SK-N-SH treated with all-trans-retinoic acid at 6 μM for 48 hours (cell line): ENCODE measurements around the gene PHACTR4.

Source experiments
- ATAC-seq: fragments of 200-7000 bp; cut with Tn5 transposase; 3 replicates; pipeline ENCODE4 v1.9.1; 2020; ENCODE audit warnings: mild to moderate bottlenecking, moderate library complexity
- ARNTL ChIP-seq: fragments of 450-650 bp; formaldehyde crosslinking; IDR thresholded peaks from 2 replicates; pipeline ENCODE4 v1.5.0; 2020; ENCODE audit warnings: low read depth, mild to moderate bottlenecking, moderate library complexity, borderline replicate concordance
- BACH2 ChIP-seq: fragments of 250-450 bp; sonication (Bioruptor Pico); IDR thresholded peaks from 2 replicates; pipeline ENCODE4 v1.9.0; 2021; ENCODE audit warnings: mild to moderate bottlenecking, borderline replicate concordance
- CSDC2 ChIP-seq: fragments of 250-450 bp; sonication (Bioruptor Pico); IDR thresholded peaks from 2 replicates; pipeline ENCODE4 v1.5.0; 2020; ENCODE audit warnings: mild to moderate bottlenecking, moderate library complexity
- ESRRG ChIP-seq: fragments of 250-450 bp; sonication (Bioruptor Pico); IDR thresholded peaks from 2 replicates; pipeline ENCODE4 v1.6.1; 2021; ENCODE audit warnings: mild to moderate bottlenecking
- ISL1 ChIP-seq: fragments of 250-450 bp; sonication (Bioruptor Pico); IDR thresholded peaks from 2 replicates; pipeline ENCODE4 v2.1.2; 2022; ENCODE audit warnings: mild to moderate bottlenecking, moderate library complexity
- OSR1 ChIP-seq: fragments of 250-450 bp; sonication (Bioruptor Pico); IDR thresholded peaks from 2 replicates; pipeline ENCODE4 v1.8.0; 2022; ENCODE audit warnings: moderate library complexity, mild to moderate bottlenecking, inconsistent platforms
- PPARA ChIP-seq: fragments of 250-450 bp; sonication (Bioruptor Pico); IDR thresholded peaks from 2 replicates; pipeline ENCODE4 v1.5.0; 2020; ENCODE audit warnings: mild to moderate bottlenecking, borderline replicate concordance
- RARB ChIP-seq: fragments of 250-450 bp; sonication (Bioruptor Pico); IDR thresholded peaks from 2 replicates; pipeline ENCODE4 v1.8.0; 2021; ENCODE audit warnings: mild to moderate bottlenecking, moderate library complexity
- SNAI2 ChIP-seq: fragments of 250-450 bp; sonication (Bioruptor Pico); IDR thresholded peaks from 2 replicates; pipeline ENCODE4 v1.5.0; 2020; ENCODE audit warnings: mild to moderate bottlenecking, moderate library complexity
- TCF4 ChIP-seq: fragments of 250-450 bp; sonication (Bioruptor Pico); IDR thresholded peaks from 2 replicates; pipeline ENCODE4 v1.8.0; 2021; ENCODE audit warnings: mild to moderate bottlenecking, moderate library complexity, borderline replicate concordance
- TOX ChIP-seq: fragments of 250-450 bp; sonication (Bioruptor Pico); IDR thresholded peaks from 2 replicates; pipeline ENCODE4 v1.8.0; 2021; ENCODE audit warnings: mild to moderate bottlenecking, moderate library complexity, borderline replicate concordance
- ZC3H10 ChIP-seq: fragments of 250-450 bp; sonication (Bioruptor Pico); IDR thresholded peaks from 2 replicates; pipeline ENCODE4 v1.5.1; 2021; ENCODE audit warnings: mild to moderate bottlenecking, moderate library complexity
- ZFP3 ChIP-seq: fragments of 250-450 bp; sonication (Bioruptor Pico); IDR thresholded peaks from 2 replicates; pipeline ENCODE4 v1.5.0; 2020; ENCODE audit warnings: mild to moderate bottlenecking, moderate library complexity
- ZFP30 ChIP-seq: fragments of 450-650 bp; formaldehyde crosslinking; IDR thresholded peaks from 2 replicates; pipeline ENCODE4 v1.5.0; 2022; ENCODE audit warnings: mild to moderate bottlenecking, moderate library complexity
- ZNF565 ChIP-seq: fragments of 450-650 bp; formaldehyde crosslinking; conservative IDR thresholded peaks from 2 replicates; pipeline ENCODE4 v1.5.0; 2020; ENCODE audit warnings: low read depth, mild to moderate bottlenecking, moderate library complexity
- ZNF70 ChIP-seq: fragments of 450-650 bp; formaldehyde crosslinking; IDR thresholded peaks from 2 replicates; pipeline ENCODE4 v1.5.0; 2020; ENCODE audit warnings: mild to moderate bottlenecking, moderate library complexity
- ZNF8 ChIP-seq: fragments of 450-650 bp; formaldehyde crosslinking; IDR thresholded peaks from 2 replicates; pipeline ENCODE4 v1.5.0; 2020; ENCODE audit warnings: mild to moderate bottlenecking, moderate library complexity
- TF ChIP-seq, protein P1 (sequence below): fragments of 250-450 bp; sonication (Bioruptor Pico); IDR thresholded peaks from 2 replicates; pipeline ENCODE4 v1.8.0; 2020; ENCODE audit warnings: mild to moderate bottlenecking, moderate library complexity, borderline replicate concordance
- TF ChIP-seq, protein P2 (sequence below): fragments of 250-450 bp; sonication (Bioruptor Pico); IDR thresholded peaks from 2 replicates; pipeline ENCODE4 v1.5.1; 2020; ENCODE audit warnings: low read depth, mild to moderate bottlenecking, moderate library complexity
- TF ChIP-seq, protein P3 (sequence below): fragments of 250-450 bp; sonication (Bioruptor Pico); IDR thresholded peaks from 2 replicates; pipeline ENCODE4 v1.5.1; 2021; ENCODE audit warnings: mild to moderate bottlenecking, moderate library complexity
- TF ChIP-seq, protein P4 (sequence below): fragments of 250-450 bp; sonication (Bioruptor Pico); IDR thresholded peaks from 2 replicates; pipeline ENCODE4 v1.8.0; 2021; ENCODE audit warnings: low read depth, mild to moderate bottlenecking, moderate library complexity, borderline replicate concordance
- TF ChIP-seq, protein P5 (sequence below): fragments of 250-450 bp; sonication (Bioruptor Pico); IDR thresholded peaks from 2 replicates; pipeline ENCODE4 v1.5.0; 2020; ENCODE audit warnings: mild to moderate bottlenecking, moderate library complexity

The PHACTR4 gene

DNA sequence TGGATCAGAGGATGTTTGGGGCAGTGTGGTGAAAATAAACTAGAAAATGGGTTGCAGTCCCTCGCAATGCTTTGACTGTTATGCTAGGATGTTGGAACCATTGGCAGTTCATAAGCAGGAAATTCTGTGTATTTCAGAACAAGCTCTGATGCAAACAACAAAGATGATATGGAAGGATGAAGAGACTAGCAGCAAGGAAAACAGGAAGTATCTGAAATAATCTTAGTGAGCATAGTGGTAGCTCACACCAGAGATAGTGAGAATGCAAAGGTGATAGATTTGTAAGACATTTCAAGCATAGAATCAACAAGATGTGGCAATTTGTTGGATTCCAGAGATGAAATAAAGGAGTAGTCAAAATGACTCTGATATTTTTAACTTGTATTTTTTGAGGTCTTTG, 125.2 kb downstream of the PHACTR4 start:
- no peak for ATAC-seq
- TF ChIP-seq, protein P1, sequence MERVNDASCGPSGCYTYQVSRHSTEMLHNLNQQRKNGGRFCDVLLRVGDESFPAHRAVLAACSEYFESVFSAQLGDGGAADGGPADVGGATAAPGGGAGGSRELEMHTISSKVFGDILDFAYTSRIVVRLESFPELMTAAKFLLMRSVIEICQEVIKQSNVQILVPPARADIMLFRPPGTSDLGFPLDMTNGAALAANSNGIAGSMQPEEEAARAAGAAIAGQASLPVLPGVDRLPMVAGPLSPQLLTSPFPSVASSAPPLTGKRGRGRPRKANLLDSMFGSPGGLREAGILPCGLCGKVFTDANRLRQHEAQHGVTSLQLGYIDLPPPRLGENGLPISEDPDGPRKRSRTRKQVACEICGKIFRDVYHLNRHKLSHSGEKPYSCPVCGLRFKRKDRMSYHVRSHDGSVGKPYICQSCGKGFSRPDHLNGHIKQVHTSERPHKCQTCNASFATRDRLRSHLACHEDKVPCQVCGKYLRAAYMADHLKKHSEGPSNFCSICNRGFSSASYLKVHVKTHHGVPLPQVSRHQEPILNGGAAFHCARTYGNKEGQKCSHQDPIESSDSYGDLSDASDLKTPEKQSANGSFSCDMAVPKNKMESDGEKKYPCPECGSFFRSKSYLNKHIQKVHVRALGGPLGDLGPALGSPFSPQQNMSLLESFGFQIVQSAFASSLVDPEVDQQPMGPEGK (CRISPR knock-in tag): no peak

DNA sequence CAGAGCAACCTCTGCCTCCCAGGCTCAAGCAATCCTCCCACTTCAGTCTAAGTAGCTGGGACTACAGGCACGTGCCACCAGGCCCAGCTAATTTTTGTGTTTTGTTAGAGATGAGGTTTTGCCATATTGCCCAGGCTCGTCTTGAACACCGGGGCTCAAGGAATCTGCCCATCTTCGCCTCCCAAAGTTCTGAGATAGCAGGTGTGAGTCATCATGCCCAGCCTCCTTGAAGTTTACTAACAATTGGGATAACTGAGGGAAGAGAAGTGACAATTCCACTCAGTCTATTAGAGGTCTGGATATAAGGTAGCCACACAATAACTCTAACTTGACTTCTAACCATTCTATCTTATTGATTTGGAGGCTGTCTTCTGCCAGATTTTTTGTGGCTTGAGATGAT, 130.0 kb downstream of the PHACTR4 start:
- ATAC-seq: no peak
- no peak for TF ChIP-seq ZNF565 (CRISPR knock-in tag)
- TF ChIP-seq ZNF8 (CRISPR knock-in tag): no peak
- TF ChIP-seq ESRRG: no peak
- TF ChIP-seq ZFP3: no peak
- no peak for TF ChIP-seq ZFP30 (CRISPR knock-in tag)
- TF ChIP-seq TCF4 (CRISPR knock-in tag): no peak
- TF ChIP-seq, protein P2, sequence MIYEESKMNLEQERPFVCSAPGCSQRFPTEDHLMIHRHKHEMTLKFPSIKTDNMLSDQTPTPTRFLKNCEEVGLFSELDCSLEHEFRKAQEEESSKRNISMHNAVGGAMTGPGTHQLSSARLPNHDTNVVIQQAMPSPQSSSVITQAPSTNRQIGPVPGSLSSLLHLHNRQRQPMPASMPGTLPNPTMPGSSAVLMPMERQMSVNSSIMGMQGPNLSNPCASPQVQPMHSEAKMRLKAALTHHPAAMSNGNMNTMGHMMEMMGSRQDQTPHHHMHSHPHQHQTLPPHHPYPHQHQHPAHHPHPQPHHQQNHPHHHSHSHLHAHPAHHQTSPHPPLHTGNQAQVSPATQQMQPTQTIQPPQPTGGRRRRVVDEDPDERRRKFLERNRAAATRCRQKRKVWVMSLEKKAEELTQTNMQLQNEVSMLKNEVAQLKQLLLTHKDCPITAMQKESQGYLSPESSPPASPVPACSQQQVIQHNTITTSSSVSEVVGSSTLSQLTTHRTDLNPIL (CRISPR knock-in tag): no peak
- TF ChIP-seq SNAI2: no peak

DNA sequence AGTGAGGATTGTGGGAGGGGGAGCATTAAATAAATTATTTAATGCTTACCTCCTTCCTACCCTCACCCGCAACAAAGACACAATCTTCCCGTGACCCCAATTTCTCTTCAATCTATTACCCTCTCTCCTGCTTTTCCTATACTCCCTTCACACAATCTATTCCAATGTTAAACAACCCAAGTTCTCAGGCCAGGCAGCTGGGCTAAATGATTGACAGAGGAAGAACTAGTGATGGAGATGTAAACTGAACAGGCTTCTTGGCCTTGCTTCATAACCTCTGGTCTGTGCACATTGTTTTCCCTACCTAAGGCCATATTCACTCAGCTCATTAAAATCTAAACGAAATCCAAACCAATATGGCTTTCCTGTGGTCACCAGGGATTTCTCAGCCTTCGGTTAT, 132.4 kb downstream of the PHACTR4 start:
- TF ChIP-seq, protein P1 (CRISPR knock-in tag): no peak
- TF ChIP-seq ARNTL (no peak), ZNF565 (CRISPR knock-in tag) (no peak), ZNF8 (CRISPR knock-in tag) (no peak), TOX (no peak), RARB (CRISPR knock-in tag) (no peak), OSR1 (no peak), ISL1 (CRISPR knock-in tag) (no peak), CSDC2 (CRISPR knock-in tag) (no peak), ZFP3 (no peak), ZFP30 (CRISPR knock-in tag) (no peak), ZNF70 (CRISPR knock-in tag) (no peak), ZC3H10 (no peak), PPARA (CRISPR knock-in tag) (no peak), TCF4 (CRISPR knock-in tag) (no peak), BACH2 (CRISPR knock-in tag) (no peak)
- TF ChIP-seq, protein P3, sequence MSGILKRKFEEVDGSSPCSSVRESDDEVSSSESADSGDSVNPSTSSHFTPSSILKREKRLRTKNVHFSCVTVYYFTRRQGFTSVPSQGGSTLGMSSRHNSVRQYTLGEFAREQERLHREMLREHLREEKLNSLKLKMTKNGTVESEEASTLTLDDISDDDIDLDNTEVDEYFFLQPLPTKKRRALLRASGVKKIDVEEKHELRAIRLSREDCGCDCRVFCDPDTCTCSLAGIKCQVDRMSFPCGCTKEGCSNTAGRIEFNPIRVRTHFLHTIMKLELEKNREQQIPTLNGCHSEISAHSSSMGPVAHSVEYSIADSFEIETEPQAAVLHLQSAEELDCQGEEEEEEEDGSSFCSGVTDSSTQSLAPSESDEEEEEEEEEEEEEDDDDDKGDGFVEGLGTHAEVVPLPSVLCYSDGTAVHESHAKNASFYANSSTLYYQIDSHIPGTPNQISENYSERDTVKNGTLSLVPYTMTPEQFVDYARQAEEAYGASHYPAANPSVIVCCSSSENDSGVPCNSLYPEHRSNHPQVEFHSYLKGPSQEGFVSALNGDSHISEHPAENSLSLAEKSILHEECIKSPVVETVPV (CRISPR knock-in tag): no peak
- TF ChIP-seq, protein P4, sequence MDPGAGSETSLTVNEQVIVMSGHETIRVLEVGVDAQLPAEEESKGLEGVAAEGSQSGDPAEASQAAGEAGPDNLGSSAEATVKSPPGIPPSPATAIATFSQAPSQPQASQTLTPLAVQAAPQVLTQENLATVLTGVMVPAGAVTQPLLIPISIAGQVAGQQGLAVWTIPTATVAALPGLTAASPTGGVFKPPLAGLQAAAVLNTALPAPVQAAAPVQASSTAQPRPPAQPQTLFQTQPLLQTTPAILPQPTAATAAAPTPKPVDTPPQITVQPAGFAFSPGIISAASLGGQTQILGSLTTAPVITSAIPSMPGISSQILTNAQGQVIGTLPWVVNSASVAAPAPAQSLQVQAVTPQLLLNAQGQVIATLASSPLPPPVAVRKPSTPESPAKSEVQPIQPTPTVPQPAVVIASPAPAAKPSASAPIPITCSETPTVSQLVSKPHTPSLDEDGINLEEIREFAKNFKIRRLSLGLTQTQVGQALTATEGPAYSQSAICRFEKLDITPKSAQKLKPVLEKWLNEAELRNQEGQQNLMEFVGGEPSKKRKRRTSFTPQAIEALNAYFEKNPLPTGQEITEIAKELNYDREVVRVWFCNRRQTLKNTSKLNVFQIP (CRISPR knock-in tag): no peak
- TF ChIP-seq, protein P5, sequence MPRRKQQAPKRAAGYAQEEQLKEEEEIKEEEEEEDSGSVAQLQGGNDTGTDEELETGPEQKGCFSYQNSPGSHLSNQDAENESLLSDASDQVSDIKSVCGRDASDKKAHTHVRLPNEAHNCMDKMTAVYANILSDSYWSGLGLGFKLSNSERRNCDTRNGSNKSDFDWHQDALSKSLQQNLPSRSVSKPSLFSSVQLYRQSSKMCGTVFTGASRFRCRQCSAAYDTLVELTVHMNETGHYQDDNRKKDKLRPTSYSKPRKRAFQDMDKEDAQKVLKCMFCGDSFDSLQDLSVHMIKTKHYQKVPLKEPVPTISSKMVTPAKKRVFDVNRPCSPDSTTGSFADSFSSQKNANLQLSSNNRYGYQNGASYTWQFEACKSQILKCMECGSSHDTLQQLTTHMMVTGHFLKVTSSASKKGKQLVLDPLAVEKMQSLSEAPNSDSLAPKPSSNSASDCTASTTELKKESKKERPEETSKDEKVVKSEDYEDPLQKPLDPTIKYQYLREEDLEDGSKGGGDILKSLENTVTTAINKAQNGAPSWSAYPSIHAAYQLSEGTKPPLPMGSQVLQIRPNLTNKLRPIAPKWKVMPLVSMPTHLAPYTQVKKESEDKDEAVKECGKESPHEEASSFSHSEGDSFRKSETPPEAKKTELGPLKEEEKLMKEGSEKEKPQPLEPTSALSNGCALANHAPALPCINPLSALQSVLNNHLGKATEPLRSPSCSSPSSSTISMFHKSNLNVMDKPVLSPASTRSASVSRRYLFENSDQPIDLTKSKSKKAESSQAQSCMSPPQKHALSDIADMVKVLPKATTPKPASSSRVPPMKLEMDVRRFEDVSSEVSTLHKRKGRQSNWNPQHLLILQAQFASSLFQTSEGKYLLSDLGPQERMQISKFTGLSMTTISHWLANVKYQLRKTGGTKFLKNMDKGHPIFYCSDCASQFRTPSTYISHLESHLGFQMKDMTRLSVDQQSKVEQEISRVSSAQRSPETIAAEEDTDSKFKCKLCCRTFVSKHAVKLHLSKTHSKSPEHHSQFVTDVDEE (CRISPR knock-in tag): no peak
- TF ChIP-seq, protein P2 (CRISPR knock-in tag): no peak
- ATAC-seq: no peak
